ENCODE measurements around the gene DST. TPM values are rescaled to one million over a fixed set of nuclear protein-coding genes. Genes with fewer than 3 reads are reported as not detected.

The DST gene
- total RNA-seq, 1 donor from 2014 or later: 526 TPM

DNA sequence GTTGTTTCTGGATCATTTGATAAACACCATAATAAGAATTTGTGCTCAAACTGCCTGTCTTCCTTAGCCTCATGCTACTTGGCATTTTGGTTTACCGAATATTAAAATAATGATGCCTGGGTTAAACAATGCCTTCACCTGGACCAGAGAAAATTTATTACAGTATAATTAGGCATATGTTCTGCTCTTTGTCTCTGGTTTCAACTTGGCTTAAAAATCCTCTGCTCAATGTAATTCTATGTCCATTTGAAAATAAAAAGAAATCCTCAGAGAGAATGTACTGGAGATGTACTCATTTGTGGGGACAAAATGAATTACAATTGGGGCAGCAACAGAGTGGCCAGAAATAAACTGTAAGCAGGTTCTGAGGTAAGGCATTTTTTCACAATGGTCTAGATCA, 95.0 kb downstream of the DST start:
- DNase-seq (ENCODE audit: low spot score) (no peak), ATAC-seq (no peak)
- intact Hi-C loops (cut with DNase I): no loop called here

DNA sequence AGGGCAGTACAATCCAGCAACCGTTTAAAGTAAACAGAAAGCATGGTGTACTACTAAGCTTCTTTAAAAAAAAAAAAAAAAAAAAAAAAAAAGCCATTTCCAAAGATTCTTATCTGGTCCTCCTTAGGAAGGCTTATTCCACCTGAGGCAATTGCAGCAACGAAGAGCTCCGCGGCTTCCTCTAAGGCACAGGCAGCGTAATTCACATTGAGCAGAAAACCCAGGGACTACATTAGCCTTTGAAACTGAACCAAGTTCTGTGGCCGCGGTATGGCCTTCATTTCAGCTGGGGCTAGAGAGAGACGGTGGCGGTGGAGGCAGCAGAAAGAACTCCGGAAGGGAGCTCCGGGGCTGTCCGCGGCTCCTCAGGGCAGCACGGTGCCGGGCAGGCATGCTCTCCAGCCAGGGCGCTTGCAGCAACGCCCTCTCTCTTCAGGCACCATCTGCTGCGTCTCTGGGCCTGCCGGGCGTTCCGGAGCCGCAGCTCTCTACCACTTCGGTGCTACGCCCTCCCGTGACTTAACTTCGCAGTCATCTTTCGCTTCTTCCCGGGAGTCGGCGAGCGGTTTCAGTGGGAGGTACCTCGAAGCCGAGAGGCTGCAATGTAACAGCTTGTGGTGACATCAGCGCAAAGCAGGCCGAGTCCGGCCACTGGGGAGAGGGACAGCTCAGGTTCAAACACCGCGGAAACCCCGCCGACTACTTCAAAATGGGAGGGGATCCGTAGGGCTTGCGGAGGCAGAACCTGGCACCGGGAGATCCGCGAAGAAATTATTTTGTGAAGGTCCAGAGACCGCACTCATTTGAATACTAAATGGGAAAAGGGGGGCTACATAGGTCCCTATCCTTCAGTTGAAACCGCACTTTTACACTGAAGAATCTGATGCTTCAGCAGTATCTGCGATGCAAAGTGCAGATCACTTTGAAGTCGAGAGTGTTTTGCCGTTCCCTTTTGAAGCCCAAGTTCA, 100.0 kb downstream of the DST start:
- ATAC-seq (peak; percentile 97), DNase-seq (ENCODE audit: low spot score) (peak; percentile 91)
- intact Hi-C loops (cut with DNase I): no loop called here

DNA sequence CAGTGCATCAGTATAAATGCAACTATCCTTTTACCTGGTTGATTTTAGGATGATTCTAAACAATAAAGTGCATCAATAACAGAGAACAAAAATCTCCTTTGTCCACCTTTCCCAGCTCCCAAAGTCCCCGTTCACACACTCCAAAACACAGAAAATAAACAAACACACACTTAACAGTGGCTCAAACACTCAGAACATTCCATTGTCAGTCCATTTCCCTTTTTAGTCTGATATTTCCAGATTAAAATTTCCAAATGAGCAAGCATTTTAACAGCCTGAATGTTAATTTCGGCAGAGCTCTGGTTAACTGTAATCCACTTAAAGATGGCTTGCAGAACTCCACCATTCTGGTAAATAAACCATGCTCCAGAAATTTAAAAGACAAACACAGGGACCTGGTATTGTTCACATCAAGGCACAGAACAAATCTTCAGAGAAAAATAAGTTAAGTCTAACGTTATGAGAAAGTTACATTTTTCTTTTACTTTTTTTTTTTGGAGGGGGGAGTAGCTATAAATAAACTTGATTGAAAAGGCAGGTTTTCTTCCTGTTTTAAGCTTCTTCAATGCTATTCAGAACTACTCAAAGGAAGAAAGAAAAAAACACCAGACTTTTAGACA, 100.8 kb downstream of the DST start:
- no peak for ATAC-seq
- intact Hi-C loops (cut with DNase I): no loop called here
- DNase-seq (ENCODE audit: low spot score): no peak

DNA sequence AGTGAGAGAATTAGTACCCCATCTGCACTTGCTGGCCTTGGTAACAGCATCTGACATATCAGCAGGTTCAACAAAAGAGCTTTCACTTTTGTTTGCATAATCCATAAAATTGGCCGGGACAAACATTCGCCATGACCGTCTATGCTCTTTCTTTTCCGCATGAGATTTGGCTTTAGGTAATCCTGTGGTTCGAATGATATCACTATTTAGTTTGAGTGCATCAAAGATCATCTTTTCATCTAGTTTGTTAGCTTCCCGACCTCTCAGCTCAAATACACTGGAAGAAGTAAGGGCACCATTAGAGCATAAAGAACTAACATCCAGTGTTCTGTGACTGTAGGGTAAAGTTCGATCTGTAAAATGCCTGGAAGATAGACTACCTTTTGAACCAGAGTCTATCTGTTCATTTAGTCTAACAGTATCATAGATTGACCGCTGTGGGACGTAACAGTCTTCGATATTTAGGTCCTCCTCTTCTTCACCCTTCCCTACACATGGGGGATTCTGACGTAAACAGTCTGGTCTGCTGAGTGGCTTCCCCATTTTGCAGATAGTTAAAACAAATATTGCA, 101.6 kb downstream of the DST start:
- intact Hi-C loops (cut with DNase I): no loop called here
- ATAC-seq (no peak), DNase-seq (ENCODE audit: low spot score) (no peak)

DNA sequence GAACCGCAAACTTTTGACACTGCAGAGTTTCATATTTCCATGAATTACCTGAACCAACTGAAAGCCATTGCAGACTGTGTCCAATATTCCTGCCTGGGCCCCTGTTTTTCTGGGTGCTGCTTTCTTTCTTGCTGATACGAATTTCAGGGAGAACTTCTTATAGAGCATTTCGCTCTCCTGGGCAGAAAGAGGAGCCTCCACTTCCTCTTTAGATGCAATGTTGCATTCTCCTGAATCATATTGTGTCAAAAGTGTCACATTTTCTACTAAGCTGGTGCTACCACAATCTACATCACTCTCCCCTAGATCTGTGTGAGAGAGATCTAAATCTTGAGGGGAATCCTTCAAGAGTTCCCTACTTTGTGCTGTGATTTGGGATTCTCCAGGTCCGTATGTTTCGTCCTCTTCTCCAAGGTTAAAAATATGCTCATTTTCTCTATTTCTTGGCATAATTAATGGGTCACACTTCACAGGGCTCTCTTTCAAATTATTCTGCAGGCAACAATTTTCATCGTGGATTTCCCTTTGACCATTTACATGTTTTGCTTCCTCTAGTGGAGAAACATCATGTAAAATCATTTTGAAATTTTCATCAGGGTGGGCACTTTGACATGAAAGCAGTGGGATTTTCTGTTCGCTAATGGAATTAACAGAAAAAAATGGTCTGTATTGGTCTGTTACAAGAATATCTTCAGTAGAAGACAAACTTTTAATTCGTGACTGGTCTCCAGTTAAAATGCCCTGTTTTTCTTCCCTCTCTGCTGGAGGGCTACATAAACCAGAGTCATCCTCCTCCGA, 102.3 kb downstream of the DST start:
- ATAC-seq: no peak
- intact Hi-C loops (cut with DNase I): no loop called here
- no peak for DNase-seq (ENCODE audit: low spot score)

DNA sequence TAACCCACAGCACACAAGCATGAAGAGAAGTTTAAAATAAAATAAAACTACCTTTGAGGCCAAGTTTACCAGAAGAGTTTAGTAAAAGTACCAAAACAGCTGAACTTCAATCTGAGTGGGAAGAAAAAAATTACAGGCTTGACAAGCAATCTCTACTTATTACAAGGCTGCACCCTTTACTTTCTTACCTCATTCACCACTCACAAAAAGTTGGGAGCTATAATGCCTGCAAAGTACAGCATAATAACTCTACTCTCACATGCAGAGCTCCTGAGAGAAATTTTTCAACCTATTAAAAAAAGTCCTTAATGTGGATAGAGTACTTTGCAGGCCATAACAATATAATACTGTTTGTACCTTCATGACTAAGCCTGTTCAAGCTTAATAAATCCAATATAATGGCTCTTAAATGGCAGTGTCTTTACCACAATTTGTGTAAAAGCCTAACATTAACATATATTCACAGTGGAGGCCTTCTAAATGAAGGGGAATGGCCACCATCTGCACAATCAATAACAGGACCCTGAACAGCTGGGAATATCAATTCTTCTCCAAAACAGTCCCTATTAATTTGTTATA, 103.1 kb downstream of the DST start:
- DNase-seq (ENCODE audit: low spot score) (no peak), ATAC-seq (no peak)
- intact Hi-C loops (cut with DNase I): no loop called here

DNA sequence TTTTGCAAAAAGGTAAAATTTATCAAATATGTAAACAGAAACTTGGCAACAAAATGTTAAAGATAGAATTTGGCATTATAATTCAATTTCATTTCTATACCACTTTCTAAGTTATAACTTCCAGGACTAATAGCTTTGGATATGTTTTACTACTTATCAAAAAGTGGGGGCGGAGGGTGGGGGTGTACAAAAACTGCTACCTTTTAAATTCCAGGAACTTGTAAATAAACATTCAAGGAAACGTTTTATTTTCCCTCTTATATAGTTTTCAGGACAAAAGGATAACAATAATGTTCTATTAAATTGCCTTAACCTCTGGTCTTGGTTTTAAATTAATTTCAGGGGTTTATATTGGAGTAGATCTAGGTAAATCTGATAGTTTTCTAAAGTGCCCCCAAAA, 103.8 kb downstream of the DST start:
- intact Hi-C loops (cut with DNase I): no loop called here
- ATAC-seq (no peak), DNase-seq (ENCODE audit: low spot score) (no peak)

DNA sequence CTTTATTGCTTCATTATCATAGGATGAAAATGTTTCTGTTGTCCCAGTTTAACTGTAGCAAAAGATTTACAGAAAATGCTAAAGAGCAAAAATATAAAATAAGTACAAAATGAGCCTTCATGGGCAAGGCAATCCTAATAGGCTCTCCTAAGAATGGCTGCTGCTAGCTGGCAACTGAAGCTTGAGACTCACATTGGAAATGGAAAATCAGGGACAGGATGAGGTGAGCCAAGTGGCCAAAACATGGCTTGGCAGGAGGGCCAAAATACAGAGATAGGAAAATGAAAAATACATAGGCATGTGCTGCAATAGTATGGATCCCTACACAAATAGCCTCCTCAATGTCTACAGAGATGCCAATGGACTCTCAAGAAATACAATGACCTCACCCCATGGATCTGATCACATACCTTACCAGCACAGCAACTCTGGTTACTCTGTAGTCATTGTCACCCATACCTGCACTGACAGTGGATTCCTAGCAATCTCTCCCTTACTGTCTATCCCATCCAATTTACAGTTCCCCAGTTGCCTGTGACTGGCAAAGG, 105.4 kb downstream of the DST start:
- DNase-seq (ENCODE audit: low spot score): no peak
- ATAC-seq: no peak
- intact Hi-C loops (cut with DNase I): no loop called here

DNA sequence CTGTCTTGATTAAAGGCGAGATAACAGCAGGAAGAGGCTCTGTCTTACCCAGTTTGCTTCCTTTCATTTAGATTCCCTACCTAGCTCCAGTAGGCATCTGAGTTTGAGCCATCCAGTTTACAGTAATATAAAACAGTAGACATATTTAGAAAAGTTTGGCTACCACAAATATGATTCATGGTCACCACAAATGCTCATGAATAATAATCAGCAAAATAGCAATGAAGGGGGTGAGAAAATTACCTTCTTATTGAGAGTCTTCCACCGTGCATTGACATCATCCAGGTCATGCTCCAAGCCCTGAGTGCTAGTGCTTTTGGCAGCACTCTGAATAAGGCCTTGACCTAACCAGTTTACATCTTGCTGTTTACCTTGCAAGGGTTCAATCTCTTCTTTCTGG, 106.2 kb downstream of the DST start:
- DNase-seq (ENCODE audit: low spot score): no peak
- no peak for ATAC-seq
- intact Hi-C loops (cut with DNase I): no loop called here

DNA sequence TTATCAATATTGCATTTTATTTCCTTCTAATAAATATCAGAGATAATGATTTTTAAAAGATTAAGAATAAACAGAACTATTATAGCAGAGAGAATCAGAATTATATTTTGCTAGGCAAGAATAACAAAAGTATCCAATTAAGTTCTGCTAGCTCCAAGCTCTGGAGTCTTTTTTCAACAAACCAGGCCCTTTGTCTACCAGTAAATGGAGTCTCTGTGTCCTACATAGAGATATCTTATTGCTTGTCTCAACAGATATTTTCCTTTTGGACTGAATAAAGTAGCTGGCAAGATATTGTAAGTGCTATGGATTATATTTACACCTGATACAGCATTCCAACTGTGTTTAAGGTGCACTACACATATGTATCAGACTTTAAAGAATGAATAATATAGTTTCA, 107.1 kb downstream of the DST start:
- no peak for ATAC-seq
- intact Hi-C loops (cut with DNase I): no loop called here
- DNase-seq (ENCODE audit: low spot score): no peak

DNA sequence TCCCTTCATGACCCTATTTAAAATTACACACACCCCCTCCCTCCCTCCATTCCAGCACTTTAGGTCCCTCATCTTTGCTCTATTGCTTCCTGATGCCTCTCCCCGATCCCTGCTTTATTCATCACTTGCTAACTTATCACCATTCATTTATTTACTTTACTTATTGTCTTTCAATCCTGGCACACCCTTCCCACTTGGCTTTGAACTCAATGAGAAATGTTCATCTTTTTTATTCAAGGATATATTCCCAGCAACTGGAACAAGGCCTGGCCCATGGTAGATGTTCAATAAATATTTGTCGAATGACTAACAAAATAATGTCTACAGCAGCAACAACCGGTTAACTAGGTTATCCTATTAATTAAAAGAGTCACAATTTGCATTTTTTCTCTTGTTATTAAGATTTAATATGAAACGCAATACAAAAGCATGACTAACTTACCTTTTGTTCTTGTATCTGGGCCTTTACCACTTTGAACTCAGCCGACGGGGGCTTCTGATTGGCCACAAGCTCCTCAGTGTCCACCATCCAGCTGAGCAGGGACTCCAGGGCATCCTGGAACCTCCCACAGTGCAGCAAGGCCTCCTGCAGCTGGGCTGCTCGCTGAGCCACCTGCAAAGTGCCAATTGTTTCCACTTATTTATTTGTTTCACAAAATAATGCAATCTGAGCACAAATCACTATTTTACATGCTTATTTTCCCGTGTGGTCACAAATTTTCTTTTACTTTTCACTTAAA, 107.8 kb downstream of the DST start:
- intact Hi-C loops (cut with DNase I): no loop called here
- DNase-seq (ENCODE audit: low spot score) (no peak), ATAC-seq (no peak)

DNA sequence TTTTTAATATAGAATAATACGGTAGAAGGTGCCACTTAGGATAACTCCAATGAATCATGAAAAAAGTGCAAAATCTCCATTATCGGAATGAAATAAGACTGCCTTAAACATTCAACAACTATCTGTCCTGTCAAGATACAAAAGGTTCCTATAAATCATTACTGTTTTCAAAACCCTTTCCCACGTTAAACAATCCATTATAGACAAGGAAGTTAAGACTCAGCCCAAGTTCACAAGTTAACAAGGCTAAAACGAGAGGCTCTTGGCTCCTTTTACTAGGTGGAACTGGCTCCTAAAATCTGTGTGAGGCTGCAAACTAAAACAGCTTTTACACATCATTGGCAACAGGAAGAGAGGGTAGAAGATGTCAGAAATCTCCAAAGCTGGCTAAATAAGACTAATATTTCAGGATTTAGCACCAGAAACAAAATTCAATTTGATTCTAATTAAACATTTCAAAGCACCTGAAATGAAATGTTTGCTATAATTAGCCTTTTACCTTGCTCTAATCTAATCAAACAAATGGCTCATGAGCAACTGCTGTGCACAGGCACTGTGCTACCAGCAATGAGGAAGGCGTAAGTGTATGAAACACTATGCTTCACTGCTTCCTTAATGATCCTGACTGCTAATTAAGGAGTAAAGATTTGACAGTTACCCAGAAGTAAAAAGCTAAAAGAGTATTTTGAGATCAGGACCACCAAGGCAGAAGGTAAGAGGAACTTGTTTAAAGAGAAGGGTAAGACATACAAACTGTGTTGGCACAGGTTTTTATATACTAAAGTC, 109.7 kb downstream of the DST start:
- DNase-seq (ENCODE audit: low spot score) (no peak), ATAC-seq (no peak)
- intact Hi-C loops (cut with DNase I): no loop called here

DNA sequence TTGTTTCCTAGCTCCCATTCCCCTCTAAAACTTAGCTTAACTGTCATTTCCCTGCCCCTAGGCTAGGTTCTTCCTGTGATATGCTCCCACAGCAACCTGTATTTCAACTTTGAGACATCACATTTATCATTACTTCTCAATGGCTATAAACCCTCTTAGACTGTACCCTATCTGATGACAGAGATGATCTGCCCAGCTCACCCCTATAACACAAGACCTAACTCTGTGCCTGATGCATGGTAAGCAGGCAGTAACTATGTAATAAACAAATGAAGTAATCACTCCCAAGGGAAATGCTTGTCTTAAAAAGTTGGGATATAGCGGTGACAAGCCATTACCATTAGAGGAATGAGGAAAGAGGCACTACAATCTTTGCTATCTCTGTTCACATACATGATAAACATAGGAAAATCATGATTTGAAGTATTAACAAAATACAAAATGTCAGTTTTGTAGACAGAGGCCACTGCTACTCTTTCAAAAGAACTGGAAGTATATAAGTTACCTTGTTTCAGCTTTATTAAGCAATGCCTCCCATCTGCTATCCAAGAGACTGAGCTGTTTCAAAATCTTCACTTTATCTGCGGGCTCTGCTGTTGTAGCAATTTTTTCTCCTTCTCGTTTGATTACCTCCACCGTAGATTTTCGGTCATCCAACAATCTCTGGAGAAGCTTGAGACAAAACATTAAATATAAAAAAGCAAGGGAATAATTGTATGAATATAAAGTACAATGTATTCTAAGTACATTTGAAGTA, 110.7 kb downstream of the DST start:
- DNase-seq (ENCODE audit: low spot score): no peak
- ATAC-seq: no peak
- intact Hi-C loops (cut with DNase I): no loop called here

DNA sequence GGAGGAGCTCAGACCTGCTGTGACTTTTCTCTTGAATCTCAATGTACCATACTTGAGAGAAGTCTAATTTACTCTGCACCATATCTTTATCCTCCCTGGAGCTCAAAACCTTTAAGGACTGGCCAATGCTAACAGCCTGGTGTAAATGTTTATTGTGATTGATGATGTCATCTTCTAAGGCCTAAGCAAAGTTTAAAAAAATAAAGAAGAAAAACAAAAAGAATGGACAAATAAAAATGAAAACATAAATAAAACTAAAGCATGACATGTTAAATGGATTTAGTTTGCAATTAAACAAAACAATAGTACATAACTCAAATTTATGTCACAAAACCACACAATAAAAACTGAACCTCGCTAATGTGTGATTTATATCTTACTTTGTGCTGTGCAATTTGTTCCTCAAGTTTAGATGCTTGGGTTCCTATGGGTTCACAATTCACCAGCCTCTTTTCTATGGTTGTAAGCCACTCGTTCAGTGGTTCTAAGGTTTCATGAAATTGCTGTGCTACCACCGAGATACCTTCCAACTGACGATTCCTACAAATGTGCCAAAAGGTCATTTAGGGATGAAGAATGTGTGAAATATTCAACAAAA, 113.0 kb downstream of the DST start:
- ATAC-seq (no peak), DNase-seq (ENCODE audit: low spot score) (no peak)
- intact Hi-C loops (cut with DNase I): no loop called here

DNA sequence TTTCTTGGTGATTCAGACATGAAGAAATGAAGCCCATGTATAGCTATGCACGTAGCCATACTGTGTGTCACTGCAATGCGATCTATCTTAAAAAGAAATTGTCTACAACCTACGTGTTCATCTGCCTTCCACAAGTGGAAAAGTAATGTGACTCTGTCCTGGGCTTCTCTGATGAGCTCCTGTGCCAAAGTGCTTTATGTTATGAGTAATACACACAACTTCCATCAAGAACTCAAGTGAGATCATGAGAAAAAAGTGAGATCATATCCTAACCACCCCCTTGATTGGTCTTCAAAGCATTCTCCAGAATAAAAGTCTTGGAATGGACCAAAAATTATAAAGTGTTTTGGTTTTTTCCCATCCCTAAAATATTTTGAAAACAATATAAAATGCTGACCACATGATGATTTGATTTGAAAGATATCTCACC, 114.3 kb downstream of the DST start:
- ATAC-seq (no peak), DNase-seq (ENCODE audit: low spot score) (no peak)
- intact Hi-C loops (cut with DNase I): no loop called here

DNA sequence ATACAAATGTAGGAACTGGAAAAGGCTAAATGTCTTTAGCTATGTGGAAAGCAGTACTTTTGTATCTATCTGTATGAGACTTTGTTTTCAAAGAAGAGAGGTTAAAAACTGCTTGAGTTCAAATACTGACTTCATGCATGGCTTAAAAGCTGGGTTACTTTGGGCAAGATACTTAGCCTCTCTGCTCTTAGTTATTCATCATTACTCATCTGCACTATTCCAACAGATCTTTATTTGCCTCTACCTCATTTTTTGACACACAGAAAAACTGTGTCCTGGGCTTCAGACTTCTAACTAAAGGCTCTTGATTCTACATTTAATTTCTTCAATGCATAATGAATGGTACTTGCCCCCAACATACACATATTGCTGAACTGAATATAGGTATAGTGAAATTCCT, 114.8 kb downstream of the DST start:
- ATAC-seq: no peak
- DNase-seq (ENCODE audit: low spot score): no peak
- intact Hi-C loops (cut with DNase I): no loop called here
